ENCODE results near the gene RANBP6. TPM values are rescaled to one million over a fixed set of nuclear protein-coding genes. Genes with fewer than 3 reads are reported as not detected.

Gene RANBP6
- total RNA-seq, 1 experiment from 2014 or later, result 7.9 TPM

DNA sequence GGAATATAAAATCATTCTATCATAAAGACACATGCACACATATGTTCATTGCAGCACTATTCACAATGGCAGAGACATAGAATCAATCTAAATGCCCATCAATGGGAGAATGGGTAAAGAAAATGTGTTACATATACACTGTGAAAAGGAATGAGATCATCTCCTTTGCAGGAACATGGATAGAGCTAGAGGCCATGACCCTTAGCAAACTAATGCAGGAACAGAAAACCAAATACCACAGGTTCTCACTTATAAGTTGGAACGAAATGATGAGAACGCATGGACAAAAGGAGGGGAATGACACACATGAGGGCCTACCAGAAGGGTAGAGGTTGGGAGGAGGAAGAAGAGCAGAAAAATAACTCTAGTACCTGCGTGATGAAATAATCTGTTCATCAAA lies 21.0 kb upstream of the RANBP6 start:
- no peaks in the 10 kb centered on the region for H3K4me1 ChIP-seq (replicated peaks; ENCODE audit: insufficient read depth)
- no peak for TF ChIP-seq CTCF (conservative IDR thresholded peaks at IDR 0.05)
- TF ChIP-seq EZH2 (IDR thresholded peaks at IDR 0.05; ENCODE audit: low read depth), result no peak
- H3F3A ChIP-seq (ENCODE audit: insufficient read depth, low read depth), result no peaks in the 10 kb centered on the region
- H3K79me2 ChIP-seq (ENCODE audit: low read depth), result no peaks in the 10 kb centered on the region
- H2AFZ ChIP-seq, result no peak overlapping the region
- H3K4me2 ChIP-seq, result no peak overlapping the region
- no peaks in the 10 kb centered on the region for H3K9me3 ChIP-seq (ENCODE audit: insufficient read depth, low read depth)
- no TSS peak for BruUV-seq (replicated peaks)
- no peaks in the 10 kb centered on the region for H3K9me2 ChIP-seq (ENCODE audit: insufficient read depth)
- H3K27ac ChIP-seq, result no peak overlapping the region
- H3K36me3 ChIP-seq (ENCODE audit: low read depth), result no peaks in the 10 kb centered on the region
- no peak overlapping the region for H3K4me3 ChIP-seq
- ChIA-PET CTCF (no interaction called here), POLR2A (ENCODE audit: unreplicated experiment) (no interaction called here)
- no peak for DNase-seq
- intact Hi-C loops (cut with micrococcal nuclease; ENCODE audit: unreplicated experiment), result no loop called here
- H3K27me3 ChIP-seq (ENCODE audit: insufficient read depth, low read depth), result no peaks in the 10 kb centered on the region
- H4K20me1 ChIP-seq (ENCODE audit: insufficient read depth), result no peaks in the 10 kb centered on the region

- Histone ChIP-seq H3K4me1 (replicated peaks; ENCODE audit: insufficient read depth) (no peaks in the 10 kb centered on the region), H2AFZ (no peak overlapping the region), H3K27ac (no peak overlapping the region), H3F3A (ENCODE audit: insufficient read depth, low read depth) (no peaks in the 10 kb centered on the region), H3K9me2 (ENCODE audit: insufficient read depth) (no peaks in the 10 kb centered on the region), H3K27me3 (ENCODE audit: insufficient read depth, low read depth) (no peaks in the 10 kb centered on the region), H3K79me2 (ENCODE audit: low read depth) (no peaks in the 10 kb centered on the region), H3K36me3 (ENCODE audit: low read depth) (no peaks in the 10 kb centered on the region), H3K4me2 (no peak overlapping the region), H3K9me3 (ENCODE audit: insufficient read depth, low read depth) (no peaks in the 10 kb centered on the region), H3K4me3 (no peak overlapping the region), H4K20me1 (ENCODE audit: insufficient read depth) (no peaks in the 10 kb centered on the region)
- intact Hi-C loops (cut with micrococcal nuclease; ENCODE audit: unreplicated experiment), result no loop called here
- DNase-seq, result no peak
- BruUV-seq (replicated peaks), result no TSS peak
- TF ChIP-seq EZH2 (IDR thresholded peaks at IDR 0.05; ENCODE audit: low read depth) (no peak), CTCF (conservative IDR thresholded peaks at IDR 0.05) (no peak)
- CTCF ChIA-PET, result no interaction called here
- POLR2A ChIA-PET (ENCODE audit: unreplicated experiment), result no interaction called here
Observed at GRCh38 chr9:6034954-6035353, 19.5 kb upstream of the RANBP6 start.

DNA sequence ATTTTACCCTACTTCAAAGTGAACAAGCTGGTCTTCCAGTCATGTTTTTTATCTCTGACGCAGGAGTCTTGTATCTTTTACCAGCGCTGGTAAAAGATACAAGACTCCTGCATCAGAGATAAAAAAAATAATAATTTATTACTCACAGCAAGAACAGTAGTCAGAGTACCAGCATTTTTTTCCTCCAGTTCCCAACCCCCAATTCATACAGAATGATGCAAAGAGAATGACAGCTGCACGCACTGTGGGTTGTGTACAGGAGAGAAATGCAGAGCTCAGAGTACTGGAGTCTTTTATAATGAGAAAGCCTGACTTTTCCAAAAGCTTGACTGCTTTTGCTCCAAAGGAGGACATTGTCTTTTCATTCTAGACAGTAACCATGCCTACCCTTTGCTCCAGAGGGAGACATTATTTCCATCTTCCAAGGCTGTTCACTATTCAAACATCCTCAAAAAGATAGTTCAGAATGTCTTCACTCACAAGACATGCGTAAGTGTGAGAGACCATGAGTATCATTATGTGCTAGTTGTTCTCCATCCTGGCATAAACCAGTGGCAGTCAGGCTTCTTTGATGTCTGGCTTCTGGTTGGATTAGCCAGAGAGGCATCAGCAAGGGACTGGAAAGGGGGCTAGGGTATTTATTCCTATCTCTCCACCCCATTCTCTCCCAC lies 14.3 kb upstream of the RANBP6 start:
- intact Hi-C loops (cut with micrococcal nuclease; ENCODE audit: unreplicated experiment), result no loop called here
- H2AFZ ChIP-seq, result no peak overlapping the region
- no peak overlapping the region for H3K4me3 ChIP-seq
- CTCF ChIA-PET, result no interaction called here
- BruUV-seq (replicated peaks), result no TSS peak
- no peak overlapping the region for H3K4me2 ChIP-seq
- no peaks in the 10 kb centered on the region for H3K79me2 ChIP-seq (ENCODE audit: low read depth)
- H3K27me3 ChIP-seq (ENCODE audit: insufficient read depth, low read depth), result no peaks in the 10 kb centered on the region
- no peaks in the 10 kb centered on the region for H3F3A ChIP-seq (ENCODE audit: insufficient read depth, low read depth)
- no peaks in the 10 kb centered on the region for H3K9me3 ChIP-seq (ENCODE audit: insufficient read depth, low read depth)
- H4K20me1 ChIP-seq (ENCODE audit: insufficient read depth), result no peaks in the 10 kb centered on the region
- POLR2A ChIA-PET (ENCODE audit: unreplicated experiment), result interaction anchor here (0.6 kb wide), 1 partner anchor 1960 kb away, joined by 3 read pairs; no protein-coding TSS in a partner anchor
- DNase-seq, result no peak
- no peaks in the 10 kb centered on the region for H3K36me3 ChIP-seq (ENCODE audit: low read depth)
- H3K9me2 ChIP-seq (ENCODE audit: insufficient read depth), result no peaks in the 10 kb centered on the region
- TF ChIP-seq EZH2 (IDR thresholded peaks at IDR 0.05; ENCODE audit: low read depth), result no peak
- TF ChIP-seq CTCF (conservative IDR thresholded peaks at IDR 0.05), result no peak
- no peaks in the 10 kb centered on the region for H3K4me1 ChIP-seq (replicated peaks; ENCODE audit: insufficient read depth)
- H3K27ac ChIP-seq, result no peak overlapping the region
